HG03354 (cell line): ENCODE data around the gene UBE2V1.
"Not testable (repeated sequence)": the region's sequence is repeated elsewhere in the genome, so short reads cannot be mapped to it uniquely, and the experiment has no call there.

Source experiments
- ATAC-seq: cut with Tn5 transposase; IDR thresholded peaks from one replicate; pipeline ENCODE4 v1.9.1; 2021; ENCODE audit warnings: mild to moderate bottlenecking; ENCODE audit not compliant: unreplicated experiment, poor library complexity, severe bottlenecking

The UBE2V1 gene

GRCh38 chr20:50138479-50139393, 25.8 kb upstream of the UBE2V1 start:
- no peak for ATAC-seq

DNA sequence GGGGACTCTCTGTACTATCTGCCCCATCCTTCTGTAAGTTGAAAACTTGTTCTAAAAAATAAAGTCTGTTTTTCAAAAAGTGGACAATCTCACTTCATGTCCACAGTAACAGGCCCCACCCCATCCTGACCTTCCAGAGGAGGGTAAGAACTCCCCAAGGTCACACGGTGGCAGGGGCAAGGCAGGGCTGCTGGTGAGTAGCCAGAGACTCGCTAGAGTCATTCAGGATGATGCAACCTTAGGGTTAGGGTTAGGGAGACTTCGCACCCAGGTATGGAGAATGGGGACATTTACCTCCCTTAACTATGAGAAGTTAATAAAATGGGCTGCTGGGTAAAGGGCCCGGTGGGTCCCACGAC, 25.1 kb upstream of the UBE2V1 start:
- no peak for ATAC-seq

GRCh38 chr20:50137702-50138101, 24.8 kb upstream of the UBE2V1 start:
- not testable (repeated sequence) for ATAC-seq

DNA sequence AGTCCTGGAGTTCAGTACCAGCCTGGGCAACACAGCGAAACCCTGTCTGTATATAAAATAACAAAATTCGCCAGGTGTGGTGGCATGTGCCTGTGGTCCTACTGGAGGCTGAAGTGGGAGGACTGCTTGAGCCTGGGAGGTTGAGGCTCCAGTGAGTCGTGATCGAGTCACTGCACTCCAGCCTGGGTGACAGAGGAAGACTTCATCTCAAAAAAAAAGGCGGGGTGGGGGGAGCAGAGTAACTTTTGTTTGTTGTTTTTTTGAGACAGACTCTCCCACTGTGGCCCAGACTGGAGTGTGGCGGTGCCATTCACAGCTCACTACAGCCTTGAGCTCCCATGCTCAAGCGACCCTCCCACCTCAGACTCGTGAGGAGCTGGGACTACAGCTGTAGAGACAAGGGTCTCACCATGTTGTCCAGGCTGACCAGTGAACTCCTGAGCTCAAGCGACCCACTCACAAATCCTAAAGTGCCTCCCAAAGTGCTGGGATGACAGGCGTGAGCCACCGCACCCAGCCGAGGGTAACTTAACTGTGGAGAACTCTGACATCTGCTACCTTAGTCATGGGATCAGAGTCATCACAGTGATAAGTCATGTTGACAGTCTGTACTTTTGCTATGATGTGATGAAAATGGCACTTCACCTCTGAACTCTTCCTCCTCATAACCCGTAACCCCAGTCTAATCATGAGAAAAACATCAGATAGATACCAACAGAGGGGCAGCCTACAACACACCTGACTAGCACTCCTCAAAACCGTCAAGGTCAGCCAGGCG, 24.1 kb upstream of the UBE2V1 start:
- ATAC-seq: no peak

DNA sequence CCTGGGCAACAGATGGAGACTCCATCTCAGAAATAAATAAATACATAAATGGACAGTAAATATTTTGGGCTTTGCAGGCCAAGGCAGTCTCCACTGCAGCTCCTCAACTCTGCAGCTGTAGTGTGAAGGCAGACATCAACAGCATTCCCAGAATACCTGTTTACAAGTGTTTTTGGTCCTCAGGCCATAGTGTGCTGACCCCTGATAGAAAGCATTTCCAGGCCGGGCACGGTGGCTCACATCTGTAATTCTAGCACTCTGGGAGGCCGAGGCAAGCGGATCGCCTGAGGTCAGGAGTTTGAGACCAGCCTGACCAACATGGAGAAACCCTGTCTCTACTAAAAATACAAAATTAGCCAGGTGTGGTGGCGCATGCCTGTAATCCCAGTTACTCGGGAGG, 22.2 kb upstream of the UBE2V1 start:
- not testable (repeated sequence) for ATAC-seq

- ATAC-seq: no peak
Measured at GRCh38 chr20:50133474-50134217, 20.7 kb upstream of the UBE2V1 start.

DNA sequence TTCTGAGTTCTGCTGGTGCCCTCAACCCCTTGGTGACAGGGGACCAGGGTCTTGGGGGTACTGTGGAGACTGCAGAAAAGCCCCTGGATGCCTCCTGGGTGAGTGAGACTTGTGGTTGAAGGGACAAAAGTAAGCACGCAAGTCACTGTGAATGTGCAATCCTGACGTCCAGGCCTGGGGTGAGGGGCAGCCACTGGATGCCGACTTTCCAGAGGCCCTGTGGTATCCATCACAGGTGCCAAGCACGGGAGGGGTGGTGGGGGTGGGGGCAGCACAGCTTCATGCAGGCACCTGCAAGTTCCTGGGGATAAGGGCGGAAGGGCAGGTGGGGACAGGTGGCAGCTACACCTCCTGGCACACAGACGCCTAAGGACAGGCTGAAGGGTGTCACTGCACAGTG, 20.1 kb upstream of the UBE2V1 start:
- no peak for ATAC-seq

GRCh38 chr20:50130995-50131394, 18.0 kb upstream of the UBE2V1 start:
- ATAC-seq: no peak

GRCh38 chr20:50130356-50130723, 17.4 kb upstream of the UBE2V1 start:
- ATAC-seq: no peak

DNA sequence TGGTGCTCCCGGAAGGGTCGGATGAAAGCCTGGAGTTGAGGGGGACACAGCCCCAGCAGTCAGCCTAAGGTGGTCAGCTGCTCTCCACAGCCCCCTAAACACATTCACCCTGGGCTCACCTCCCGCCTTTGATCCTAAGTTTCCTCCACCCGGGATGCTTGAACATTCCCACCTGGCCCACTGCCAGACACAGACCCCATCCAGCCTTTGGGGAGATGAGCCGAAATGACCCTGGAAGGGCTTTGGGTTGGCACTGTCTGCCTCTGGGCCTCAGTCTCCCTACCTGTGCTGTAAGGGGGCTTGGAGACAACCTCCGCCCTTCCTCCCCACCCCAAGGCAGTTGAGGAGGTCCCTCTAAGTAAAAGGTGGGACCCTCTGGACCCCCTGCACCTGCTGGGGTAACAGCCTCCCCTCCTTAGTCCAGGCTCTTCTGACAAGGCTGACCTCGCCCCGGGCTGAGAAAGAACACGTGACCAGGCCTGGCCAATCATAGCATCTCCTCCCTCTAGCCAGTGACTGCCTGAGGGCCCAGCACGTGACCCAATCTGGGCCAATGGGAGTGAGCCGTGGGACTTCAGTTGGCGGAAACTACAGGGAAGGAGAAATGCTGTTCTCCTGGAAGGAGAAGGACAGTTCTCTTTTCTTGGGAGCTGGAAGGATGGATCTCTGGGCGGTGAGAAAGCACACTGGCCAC, 16.9 kb upstream of the UBE2V1 start:
- no peak for ATAC-seq

GRCh38 chr20:50128520-50128905, 15.6 kb upstream of the UBE2V1 start:
- ATAC-seq: no peak

- no peak for ATAC-seq
Measured at GRCh38 chr20:50127587-50128519, 14.9 kb upstream of the UBE2V1 start.

DNA sequence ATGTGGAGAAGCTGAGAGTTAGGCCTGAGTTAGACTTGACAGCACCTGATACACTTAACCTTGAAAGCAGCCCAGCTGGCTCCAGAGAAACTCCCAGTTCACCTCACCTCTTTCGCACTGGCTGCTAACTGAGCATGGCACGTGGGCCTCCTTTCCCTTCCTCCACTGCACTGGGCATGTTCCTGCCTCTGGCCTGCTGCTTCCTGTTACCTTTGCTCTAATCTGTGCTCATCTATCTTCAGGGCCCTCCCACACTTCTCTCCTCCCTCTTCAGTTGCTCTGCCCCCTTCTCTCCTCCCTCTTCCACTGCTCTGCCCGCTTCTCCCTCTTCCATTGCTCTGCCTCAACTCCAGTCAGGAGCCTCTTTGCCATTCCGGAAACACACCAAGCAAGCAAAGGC, 13.7 kb upstream of the UBE2V1 start:
- ATAC-seq: no peak

DNA sequence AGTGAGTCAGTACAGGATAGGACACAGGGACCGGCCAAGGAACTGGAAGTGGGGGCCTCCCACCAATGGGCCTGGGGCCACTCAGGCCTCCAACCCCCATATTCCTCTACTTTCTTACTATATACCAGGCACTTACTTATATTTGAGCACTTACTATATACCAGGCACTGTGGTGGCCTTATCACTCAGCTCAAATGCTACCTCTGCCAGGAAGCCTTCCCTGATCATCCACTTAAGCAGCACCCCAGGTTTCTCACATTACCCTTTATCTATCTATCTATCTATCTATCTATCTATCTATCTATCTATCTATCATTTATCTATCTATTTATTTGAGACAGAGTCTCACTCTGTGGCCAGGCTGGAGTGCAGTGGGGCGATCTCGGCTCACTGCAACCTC, 12.3 kb upstream of the UBE2V1 start:
- no peak for ATAC-seq

DNA sequence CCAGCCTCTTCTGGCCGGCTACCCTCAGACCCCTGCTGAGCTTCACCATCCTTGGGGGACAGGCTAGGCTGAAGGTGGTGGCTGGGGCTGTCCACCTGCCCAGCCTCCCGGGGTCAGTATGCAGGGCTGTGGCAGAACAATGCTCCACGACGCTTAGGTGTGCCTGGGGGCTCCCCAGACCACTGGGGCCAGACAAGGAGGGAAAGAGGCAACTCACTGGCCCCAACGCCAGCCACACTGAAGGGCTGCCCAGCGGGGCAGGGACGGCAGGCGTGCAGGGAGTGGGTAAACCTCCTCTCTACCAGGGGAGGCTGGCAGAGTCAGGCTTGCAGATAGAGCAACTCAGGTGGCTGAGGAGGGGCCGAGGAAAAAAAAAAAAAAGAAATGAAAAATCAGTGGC, 11.5 kb upstream of the UBE2V1 start:
- no peak for ATAC-seq

- no peak for ATAC-seq
Measured at GRCh38 chr20:50123418-50123817, 10.5 kb upstream of the UBE2V1 start.

- no peak for ATAC-seq
Measured at GRCh38 chr20:50122763-50123162, 9.8 kb upstream of the UBE2V1 start.

DNA sequence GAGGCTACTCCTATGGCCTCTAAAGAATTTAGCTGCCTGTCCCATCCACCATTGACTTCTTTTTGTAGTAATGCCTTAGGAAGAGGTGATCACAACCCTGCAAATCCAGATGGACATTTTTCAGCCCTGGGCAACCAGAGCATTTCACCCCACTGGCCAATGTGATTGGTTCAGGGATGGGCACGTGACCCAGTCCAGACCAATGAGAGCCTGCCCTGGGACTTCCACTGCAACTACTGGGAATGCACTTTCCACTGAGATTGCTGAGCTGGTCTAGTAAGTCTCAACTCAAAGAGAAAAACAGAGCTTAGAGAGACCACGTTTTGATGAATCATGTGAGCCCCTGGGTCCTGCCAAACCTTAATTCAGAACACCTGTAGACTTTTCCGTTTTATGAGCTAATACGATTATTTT, 8.9 kb upstream of the UBE2V1 start:
- no peak for ATAC-seq
